NCI-H2171 treated with DMSO at 0.1 percent for 48 hours (cell line): ENCODE data around the gene STYK1.
"Not testable (repeated sequence)": the region's sequence is repeated elsewhere in the genome, so short reads cannot be mapped to it uniquely, and the experiment has no call there.

Experiments
- DNase-seq: peaks from one replicate; lab custom pipeline; 2025; lab: John Stamatoyannopoulos, UW

Gene STYK1

DNA sequence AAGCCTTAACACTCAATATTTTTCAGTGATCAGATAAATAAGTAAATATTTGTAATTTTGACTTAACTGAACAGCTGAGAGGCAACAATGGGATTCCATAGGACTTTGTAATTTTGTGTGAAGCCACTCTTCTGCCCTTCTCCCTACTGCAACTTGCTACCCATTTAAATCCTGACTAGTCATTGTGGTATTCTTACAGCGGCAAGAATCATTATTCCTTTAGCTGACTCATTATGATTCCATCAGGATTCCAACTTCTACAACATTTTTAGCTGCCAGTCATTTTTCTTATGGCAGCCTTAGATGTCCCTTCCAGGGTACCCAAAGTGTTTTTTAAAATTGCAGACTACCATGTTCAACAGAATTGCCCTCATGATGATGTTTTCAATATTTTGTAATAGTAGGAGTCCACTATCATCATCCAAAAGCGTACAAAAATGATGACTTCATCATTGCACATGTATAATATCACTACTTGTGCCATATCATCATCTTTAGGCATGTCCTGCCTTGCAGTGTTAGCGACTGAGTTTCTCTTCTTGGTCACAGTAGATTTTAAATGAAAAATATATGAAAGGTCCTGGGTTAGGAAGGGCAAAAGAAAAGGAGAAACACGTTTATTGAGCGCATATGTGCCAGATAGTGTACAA is 55.4 kb downstream of the STYK1 start:
- no peak for DNase-seq

DNA sequence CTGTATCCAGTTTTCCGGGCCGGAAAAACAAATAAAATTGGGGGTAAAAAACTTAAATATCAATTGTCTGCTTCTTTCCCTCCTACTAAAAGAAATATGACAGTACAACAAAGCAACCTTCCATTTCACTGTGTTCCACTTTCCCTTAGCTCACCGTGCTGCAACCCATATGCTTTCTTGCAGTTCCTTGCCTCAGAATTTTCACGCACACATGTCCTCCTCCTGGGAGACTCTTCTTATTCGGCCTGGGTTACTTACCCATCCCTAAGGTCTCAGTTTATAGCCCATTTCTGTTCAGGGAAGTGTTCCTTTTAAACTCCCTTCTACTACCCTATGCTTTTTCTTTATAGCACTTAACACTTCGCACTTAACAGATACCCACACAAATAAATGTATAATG is 56.0 kb downstream of the STYK1 start:
- no peak for DNase-seq

- no peak for DNase-seq
Measured at GRCh38 chr12:10615532-10615931, 58.3 kb downstream of the STYK1 start.

GRCh38 chr12:10614056-10614370 is 59.8 kb downstream of the STYK1 start:
- DNase-seq: no peak

DNA sequence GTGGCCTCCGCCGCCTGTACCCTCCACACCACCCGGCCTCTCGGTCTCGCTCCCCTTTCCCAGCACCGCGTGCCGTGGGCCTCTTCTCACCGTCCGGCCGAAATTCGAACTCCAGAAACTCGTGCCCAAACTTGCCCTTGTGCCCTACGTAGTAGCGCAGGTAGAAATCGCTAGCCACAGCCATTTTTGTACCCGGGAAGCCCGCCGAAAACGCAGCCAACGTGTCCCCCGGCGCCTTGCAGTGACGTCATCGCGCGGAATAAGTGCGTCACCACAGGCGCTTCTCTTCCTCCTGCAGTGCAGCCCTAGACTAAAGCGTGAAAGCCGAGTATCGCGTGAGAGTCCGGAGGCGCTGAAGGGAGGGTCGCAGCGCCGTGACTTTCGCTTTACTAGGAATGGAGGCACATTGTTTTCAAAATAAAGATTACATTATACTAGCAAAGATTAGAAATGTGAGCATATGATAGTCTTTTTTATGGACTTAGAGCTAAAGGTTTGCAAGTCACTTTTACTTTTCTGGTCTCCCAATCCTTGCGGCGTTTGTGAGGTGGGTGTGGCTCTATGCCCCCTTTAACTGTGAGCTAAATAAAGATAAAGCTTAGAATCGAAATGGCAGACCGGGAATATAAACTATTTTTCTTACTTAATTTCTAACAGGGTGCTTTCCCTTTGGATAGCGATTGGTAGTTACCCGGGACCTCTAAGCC is 60.4 kb downstream of the STYK1 start, which contains the start of gene MAGOHB:
MAGOHB (minus strand) TSS at position 261 of the 707 bp plus-strand sequence; CDS start at position 184, 77 bp downstream.
- peak; percentile 82 for DNase-seq

GRCh38 chr12:10612984-10613348 is 60.9 kb downstream of the STYK1 start:
- DNase-seq: no peak

DNA sequence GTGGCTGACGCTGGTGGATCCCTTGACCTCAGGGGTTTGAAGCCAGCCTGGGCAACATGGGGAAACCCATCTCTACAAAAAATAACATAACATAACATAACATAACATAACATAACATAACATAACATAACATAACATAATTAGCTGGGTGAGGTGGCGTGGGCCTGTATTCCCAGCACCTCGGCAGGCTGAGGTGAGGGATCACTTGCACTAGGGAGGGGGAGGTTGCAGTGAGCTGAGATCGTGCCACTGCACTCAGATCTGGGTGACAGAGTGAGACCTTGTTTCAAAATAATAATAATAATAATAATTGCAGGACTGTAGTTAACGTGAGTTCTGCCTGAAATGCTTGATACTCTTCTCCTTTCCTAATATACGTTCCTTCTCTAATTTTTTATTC is 61.7 kb downstream of the STYK1 start:
- no peak for DNase-seq

DNA sequence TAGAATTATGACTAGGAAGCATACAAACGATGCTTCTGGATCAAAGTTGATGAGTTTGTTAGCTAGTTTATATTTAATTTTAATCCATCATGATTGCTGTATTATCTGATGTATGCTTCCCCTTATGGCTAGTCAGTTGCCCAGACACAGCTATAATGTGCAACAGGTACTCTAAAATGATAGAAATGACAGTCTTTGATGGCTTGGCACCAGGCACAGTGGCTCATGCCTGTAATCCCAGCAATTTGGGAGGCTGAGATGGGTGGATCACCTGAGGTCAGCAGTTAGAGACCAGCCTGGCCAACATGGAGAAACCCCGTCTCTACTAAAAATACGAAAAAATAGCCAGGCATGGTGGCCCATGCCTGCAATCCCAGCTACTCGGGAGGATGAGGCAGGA is 62.6 kb downstream of the STYK1 start:
- not testable (repeated sequence) for DNase-seq

DNA sequence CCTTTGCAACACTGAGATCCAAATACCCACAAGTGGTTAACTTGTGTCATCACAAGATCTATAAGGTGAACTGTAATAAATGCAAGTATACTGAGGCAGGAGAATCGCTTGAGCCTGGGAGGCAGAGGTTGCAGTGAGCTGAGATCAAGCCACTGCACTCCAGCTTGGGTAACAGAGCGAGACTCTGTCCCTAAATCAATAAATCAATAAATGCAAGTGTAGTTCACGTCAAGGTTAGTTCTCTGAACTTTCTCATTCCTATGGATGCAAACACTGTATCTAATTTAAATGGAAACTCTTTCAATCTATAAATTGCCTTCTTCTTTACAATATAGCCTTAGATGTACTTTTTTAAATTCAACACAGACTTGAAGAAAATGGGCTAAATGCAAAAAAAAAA is 63.7 kb downstream of the STYK1 start:
- DNase-seq: no peak

DNA sequence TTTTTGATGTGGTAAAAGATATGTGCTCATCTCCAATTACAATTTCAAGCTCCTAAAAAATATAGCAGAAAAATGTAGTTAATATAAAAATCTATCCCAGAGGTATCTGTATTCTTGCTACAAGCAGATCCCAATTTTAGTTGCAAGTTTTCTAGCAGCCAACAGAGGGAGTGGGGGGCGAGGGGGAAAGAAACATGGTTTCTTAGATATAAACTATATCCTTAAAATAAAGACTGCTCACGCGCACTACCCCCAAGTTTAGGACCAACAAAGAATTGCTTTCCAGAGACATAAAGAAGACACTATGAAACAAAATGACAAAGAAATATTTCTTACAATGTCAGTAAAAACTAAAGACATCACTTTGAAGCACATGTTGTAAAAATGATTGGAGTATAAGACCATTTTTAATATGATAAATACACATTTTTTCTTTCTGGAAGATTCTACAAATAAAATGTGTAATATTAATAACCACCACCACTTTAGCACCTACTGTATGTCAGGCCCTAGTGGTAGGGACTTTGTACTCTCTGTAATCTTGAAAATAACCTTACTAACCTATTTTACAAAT is 65.9 kb downstream of the STYK1 start:
- DNase-seq: no peak

DNA sequence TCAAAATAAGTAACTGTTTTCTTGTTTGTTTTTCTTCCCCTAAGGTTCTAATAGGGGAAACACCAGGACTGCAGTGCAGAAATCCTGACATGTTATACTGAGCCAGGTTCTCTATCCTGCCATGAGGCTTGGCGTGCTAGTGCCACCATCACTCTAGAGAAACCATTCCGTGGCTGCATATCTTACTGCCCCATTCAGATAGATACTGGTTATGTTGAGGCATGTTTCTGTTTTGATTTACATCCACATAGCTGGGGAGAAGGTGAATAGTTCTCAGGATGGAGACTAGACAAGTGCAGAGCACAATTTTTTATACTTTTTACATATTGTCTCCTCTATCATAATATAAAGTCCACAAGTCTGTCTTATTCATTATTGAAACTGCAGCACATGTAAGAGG is 72.0 kb downstream of the STYK1 start:
- no peak for DNase-seq

- DNase-seq: no peak
Measured at GRCh38 chr12:10600988-10601387, 72.9 kb downstream of the STYK1 start.

DNA sequence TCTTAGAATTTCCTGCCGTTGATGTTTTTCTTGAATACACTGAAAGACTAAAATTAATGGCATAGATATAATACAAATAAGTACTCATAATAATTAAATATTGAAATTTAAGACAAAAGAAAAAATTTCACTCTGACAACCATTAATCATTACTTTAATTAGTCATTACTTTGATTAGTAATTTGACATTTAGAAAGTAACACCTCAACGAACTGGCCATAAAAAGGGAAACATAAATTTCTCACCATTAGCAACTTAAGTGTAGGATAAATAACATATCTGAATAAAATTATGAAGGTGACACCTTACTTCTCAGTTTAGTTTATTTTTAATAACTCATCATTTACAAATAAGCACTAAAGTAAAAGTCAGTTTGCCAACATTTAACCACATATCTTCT is 78.0 kb downstream of the STYK1 start:
- DNase-seq: no peak

DNA sequence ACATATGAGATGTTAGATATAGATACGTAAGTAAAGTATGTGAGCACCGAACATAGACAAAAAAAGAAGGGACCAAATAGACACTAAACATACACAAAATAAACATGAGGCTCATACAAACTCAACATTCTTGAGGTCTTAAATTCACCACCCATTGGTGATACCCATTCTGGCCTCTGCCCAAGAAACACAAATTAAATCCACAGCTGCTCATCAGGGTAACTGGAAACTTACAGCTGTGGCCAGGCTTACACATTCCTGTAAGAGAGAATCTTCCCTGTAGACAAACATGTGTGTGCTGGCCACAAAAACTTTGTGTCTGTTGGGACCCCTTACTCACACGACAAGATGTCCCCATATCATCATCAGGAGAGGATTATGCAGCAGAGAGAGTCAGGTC is 82.9 kb downstream of the STYK1 start:
- no peak for DNase-seq

- DNase-seq: no peak
Measured at GRCh38 chr12:10584415-10584814, 89.4 kb downstream of the STYK1 start.

- DNase-seq: no peak
Measured at GRCh38 chr12:10582704-10583103, 91.1 kb downstream of the STYK1 start.

GRCh38 chr12:10582133-10582532 is 91.7 kb downstream of the STYK1 start:
- not testable (repeated sequence) for DNase-seq

- DNase-seq: no peak
Measured at GRCh38 chr12:10574307-10574706, 99.5 kb downstream of the STYK1 start.

DNA sequence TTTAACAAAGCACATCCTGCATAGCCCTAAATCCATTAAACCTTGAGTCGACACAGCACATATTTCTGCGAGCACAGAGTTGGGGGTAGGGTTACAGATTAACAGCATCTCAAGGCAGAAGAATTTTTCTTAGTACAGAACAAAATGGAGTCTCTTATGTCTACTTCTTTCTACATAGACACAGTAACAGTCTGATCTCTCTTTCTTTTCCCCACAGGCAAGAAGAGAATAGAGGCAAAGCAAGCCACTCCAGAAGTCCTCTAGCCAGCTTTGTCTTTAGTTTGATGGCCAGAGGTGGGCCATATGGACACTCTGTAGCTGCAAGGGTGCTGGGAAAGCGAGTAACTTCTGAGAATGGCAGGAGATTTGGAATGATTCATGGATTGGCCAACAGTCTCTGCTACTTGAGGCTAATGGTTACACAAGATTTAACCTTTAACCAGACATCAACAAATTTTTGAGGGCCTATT is 101.8 kb downstream of the STYK1 start:
- DNase-seq: not testable (repeated sequence)

GRCh38 chr12:10571141-10571540 is 102.7 kb downstream of the STYK1 start:
- DNase-seq: no peak
